Stomach (tissue), 4 donors: Measurements from ENCODE around the gene EGFL8.

Experiments used
- EP300 ChIP-seq: sonication (generic); formaldehyde crosslinking; IDR thresholded peaks from one replicate; pipeline ENCODE4 v1.6.1; 2017; ENCODE audit warnings: antibody characterized with exemption
- POLR2A ChIP-seq, 4 donors: fragments of 450-650 bp; IDR thresholded peaks; one replicate each; pipeline ENCODE4 v1.6.1; 2016; ENCODE audit warnings: antibody characterized with exemption in 4 of 4, control low read depth in 2 of 4, mild to moderate bottlenecking in 1 of 4, moderate library complexity in 1 of 4
- TF ChIP-seq, protein P1 (sequence below), 7 experiments: fragments of 450-650 bp in 4 of 7; fragments of 200-600 bp in 3 of 7; sonication (generic) in 3 of 7; IDR thresholded peaks; one replicate each; pipeline ENCODE4 v1.5.1; 2016 to 2019; ENCODE audit warnings: antibody characterized with exemption in 7 of 7, control low read depth in 2 of 7, mild to moderate bottlenecking in 1 of 7

DNA sequence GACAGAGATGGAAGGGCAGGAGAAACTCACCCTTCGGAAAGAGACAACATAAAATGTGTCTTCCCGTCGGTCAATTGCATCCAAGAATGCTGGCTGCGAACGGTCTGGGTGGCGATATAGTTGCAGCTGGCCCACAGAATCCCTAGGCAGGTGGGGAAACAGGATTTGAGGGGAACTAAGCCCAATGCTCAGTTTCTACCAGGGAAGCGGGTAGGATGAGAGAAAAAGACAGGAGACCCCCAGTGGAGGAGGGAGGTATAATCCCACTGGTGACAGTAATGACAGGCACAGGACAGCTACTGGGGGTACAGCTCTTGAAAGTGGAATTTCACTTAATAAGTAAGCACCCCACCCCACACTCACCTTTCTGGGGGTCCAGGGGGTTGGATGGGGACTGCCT, 47.7 kb upstream of the EGFL8 start:
- no peak for TF ChIP-seq EP300
- TF ChIP-seq, protein P1, sequence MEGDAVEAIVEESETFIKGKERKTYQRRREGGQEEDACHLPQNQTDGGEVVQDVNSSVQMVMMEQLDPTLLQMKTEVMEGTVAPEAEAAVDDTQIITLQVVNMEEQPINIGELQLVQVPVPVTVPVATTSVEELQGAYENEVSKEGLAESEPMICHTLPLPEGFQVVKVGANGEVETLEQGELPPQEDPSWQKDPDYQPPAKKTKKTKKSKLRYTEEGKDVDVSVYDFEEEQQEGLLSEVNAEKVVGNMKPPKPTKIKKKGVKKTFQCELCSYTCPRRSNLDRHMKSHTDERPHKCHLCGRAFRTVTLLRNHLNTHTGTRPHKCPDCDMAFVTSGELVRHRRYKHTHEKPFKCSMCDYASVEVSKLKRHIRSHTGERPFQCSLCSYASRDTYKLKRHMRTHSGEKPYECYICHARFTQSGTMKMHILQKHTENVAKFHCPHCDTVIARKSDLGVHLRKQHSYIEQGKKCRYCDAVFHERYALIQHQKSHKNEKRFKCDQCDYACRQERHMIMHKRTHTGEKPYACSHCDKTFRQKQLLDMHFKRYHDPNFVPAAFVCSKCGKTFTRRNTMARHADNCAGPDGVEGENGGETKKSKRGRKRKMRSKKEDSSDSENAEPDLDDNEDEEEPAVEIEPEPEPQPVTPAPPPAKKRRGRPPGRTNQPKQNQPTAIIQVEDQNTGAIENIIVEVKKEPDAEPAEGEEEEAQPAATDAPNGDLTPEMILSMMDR (IDR thresholded peaks at IDR 0.05) = peak in 2 of 7 experiments; percentile 19 to 21
- no peak for TF ChIP-seq POLR2A (IDR thresholded peaks at IDR 0.05)
